Lower lobe of right lung (tissue), 2 donors: Measurements from ENCODE around the gene KRTAP9-7. TPM values are rescaled to one million over a fixed set of nuclear protein-coding genes. Genes with fewer than 3 reads are reported as not detected.

Experiments used
- ATAC-seq, 2 donors: fragments of 200-7000 bp; cut with Tn5 transposase; one replicate each; pipeline ENCODE4 v1.9.1; 2020 to 2022; ENCODE audit warnings: mild to moderate bottlenecking in 2 of 2, moderate library complexity in 2 of 2
- DNase-seq: peaks from one replicate; pipeline ENCODE4 v3.0.0-alpha.2; 2020
- H3K27ac ChIP-seq: fragments of 200-600 bp; one replicate; pipeline ENCODE4 v1.8.0; 2022
- H3K27me3 ChIP-seq: fragments of 200-600 bp; one replicate; pipeline ENCODE4 v1.8.0; 2022; ENCODE audit warnings: low read depth
- H3K36me3 ChIP-seq: fragments of 200-600 bp; one replicate; pipeline ENCODE4 v1.8.0; 2022; ENCODE audit warnings: mild to moderate bottlenecking
- H3K4me1 ChIP-seq: fragments of 200-600 bp; one replicate; pipeline ENCODE4 v1.8.0; 2022
- H3K4me3 ChIP-seq: fragments of 200-600 bp; one replicate; pipeline ENCODE4 v1.8.0; 2022; ENCODE audit warnings: mild to moderate bottlenecking
- H3K9me3 ChIP-seq: fragments of 200-600 bp; one replicate; pipeline ENCODE4 v1.8.0; 2022
- CTCF ChIP-seq: fragments of 200-600 bp; IDR thresholded peaks from one replicate; pipeline ENCODE4 v1.8.0; 2022; ENCODE audit warnings: antibody characterized with exemption, mild to moderate bottlenecking
- intact Hi-C: fragments of 100-400 bp; cut with DNase I; formaldehyde crosslinking; loops from one replicate; pipeline ENCODE4 v1.11.0; 2022
- total RNA-seq: library from RNA; stranded (reverse); fragmentation: NEBNext Ultra II Directional; extraction: Animal tissue kit (Norgen Biotek cat#: 25700); gene quantifications from one replicate; pipeline ENCODE4 v1.2.1, GENCODE V29; 2021
- donor health status: DM: no; HTN: yes; CAD: no; lungs with severe emphysema.

Gene KRTAP9-7
- total RNA-seq, 1 donor from 2014 or later, result not detected

GRCh38 chr17:41324180-41325075 lies 48.9 kb downstream of the KRTAP9-7 start:
- no peak for DNase-seq
- Histone ChIP-seq H3K27me3 (no peaks in the 10 kb centered on the region), H3K4me3 (no peak overlapping the region), H3K36me3 (no peaks in the 10 kb centered on the region), H3K4me1 (no peaks in the 10 kb centered on the region), H3K27ac (no peak overlapping the region), H3K9me3 (peaks cover 10% of the 10 kb centered on the region)
- peak; percentile 10 for TF ChIP-seq CTCF
- ATAC-seq, result peak; percentile 47 to 54
- intact Hi-C loops, result no loop called here

- H3K36me3 ChIP-seq, result no peaks in the 10 kb centered on the region
- H3K4me3 ChIP-seq, result no peak overlapping the region
- ATAC-seq (no peak), DNase-seq (no peak)
- no peaks in the 10 kb centered on the region for H3K4me1 ChIP-seq
- intact Hi-C loops, result no loop called here
- H3K27me3 ChIP-seq, result no peaks in the 10 kb centered on the region
- TF ChIP-seq CTCF, result no peak
- peaks cover 5% of the 10 kb centered on the region for H3K9me3 ChIP-seq
- no peak overlapping the region for H3K27ac ChIP-seq
Observed at GRCh38 chr17:41325126-41325525, 49.6 kb downstream of the KRTAP9-7 start.

GRCh38 chr17:41325611-41326010 lies 50.1 kb downstream of the KRTAP9-7 start:
- intact Hi-C loops, result no loop called here

More at GRCh38 chr17:41325611-41326010, 50.1 kb downstream of the KRTAP9-7 start:
- ATAC-seq (no peak), DNase-seq (no peak)
- no peaks in the 10 kb centered on the region for H3K36me3 ChIP-seq
- no peaks in the 10 kb centered on the region for H3K4me1 ChIP-seq
- no peaks in the 10 kb centered on the region for H3K27me3 ChIP-seq
- TF ChIP-seq CTCF, result no peak
- H3K4me3 ChIP-seq, result no peak overlapping the region
- H3K9me3 ChIP-seq, result peaks cover under 1% of the 10 kb centered on the region
- H3K27ac ChIP-seq, result no peak overlapping the region

Other genes with a start within 250 kb of the KRTAP9-7 start
- not detected for gene KRTAP1-5, start 248.5 kb upstream of the KRTAP9-7 start, total RNA-seq
- not detected for gene KRTAP1-4, start 245.5 kb upstream of the KRTAP9-7 start, total RNA-seq
- not detected for gene KRTAP1-3, start 240.8 kb upstream of the KRTAP9-7 start, total RNA-seq
- gene KRTAP1-1, start 234.2 kb upstream of the KRTAP9-7 start, total RNA-seq, result not detected
- not detected for gene KRTAP2-1, start 228.4 kb upstream of the KRTAP9-7 start, total RNA-seq
- gene KRTAP2-2, start 220.5 kb upstream of the KRTAP9-7 start, total RNA-seq, result not detected
- not detected for gene KRTAP2-3, start 215.6 kb upstream of the KRTAP9-7 start, total RNA-seq
- gene KRTAP2-4, start 209.8 kb upstream of the KRTAP9-7 start, total RNA-seq, result not detected
- not detected for gene KRTAP4-7, start 191.5 kb upstream of the KRTAP9-7 start, total RNA-seq
- not detected for gene KRTAP4-8, start 177.6 kb upstream of the KRTAP9-7 start, total RNA-seq
- gene KRTAP4-16, start 173.5 kb upstream of the KRTAP9-7 start, total RNA-seq, result not detected
- gene KRTAP4-9, start 170.3 kb upstream of the KRTAP9-7 start, total RNA-seq, result not detected
- not detected for gene KRTAP4-11, start 157.3 kb upstream of the KRTAP9-7 start, total RNA-seq
- not detected for gene KRTAP4-12, start 151.5 kb upstream of the KRTAP9-7 start, total RNA-seq
- gene KRTAP4-6, start 135.2 kb upstream of the KRTAP9-7 start, total RNA-seq, result not detected
- gene KRTAP4-5, start 125.9 kb upstream of the KRTAP9-7 start, total RNA-seq, result not detected
- not detected for gene KRTAP4-4, start 115.0 kb upstream of the KRTAP9-7 start, total RNA-seq
- not detected for gene KRTAP4-3, start 107.5 kb upstream of the KRTAP9-7 start, total RNA-seq
- gene KRTAP4-2, start 97.5 kb upstream of the KRTAP9-7 start, total RNA-seq, result not detected
- gene KRTAP4-1, start 90.8 kb upstream of the KRTAP9-7 start, total RNA-seq, result not detected
- gene KRTAP9-1, start 85.8 kb upstream of the KRTAP9-7 start, total RNA-seq, result not detected
- gene KRTAP9-2, start 49.0 kb upstream of the KRTAP9-7 start, total RNA-seq, result not detected
- not detected for gene KRTAP9-3, start 43.2 kb upstream of the KRTAP9-7 start, total RNA-seq
- not detected for gene KRTAP9-8, start 37.7 kb upstream of the KRTAP9-7 start, total RNA-seq
- gene KRTAP9-4, start 26.0 kb upstream of the KRTAP9-7 start, total RNA-seq, result not detected
- gene KRTAP9-9, start 20.3 kb upstream of the KRTAP9-7 start, total RNA-seq, result not detected
- not detected for gene KRTAP9-6, start 10.3 kb upstream of the KRTAP9-7 start, total RNA-seq
- gene KRTAP29-1, start 27.2 kb downstream of the KRTAP9-7 start, total RNA-seq, result not detected
- gene KRTAP16-1, start 33.6 kb downstream of the KRTAP9-7 start, total RNA-seq, result not detected
- gene KRTAP17-1, start 40.0 kb downstream of the KRTAP9-7 start, total RNA-seq, result not detected
- gene KRT33A, start 75.1 kb downstream of the KRTAP9-7 start, total RNA-seq, result not detected
- not detected for gene KRT33B, start 94.1 kb downstream of the KRTAP9-7 start, total RNA-seq
- gene KRT34, start 106.6 kb downstream of the KRTAP9-7 start, total RNA-seq, result not detected
- gene KRT31, start 121.9 kb downstream of the KRTAP9-7 start, total RNA-seq, result not detected
- not detected for gene KRT37, start 148.9 kb downstream of the KRTAP9-7 start, total RNA-seq
- gene KRT38, start 165.3 kb downstream of the KRTAP9-7 start, total RNA-seq, result not detected
- gene KRT32, start 191.7 kb downstream of the KRTAP9-7 start, total RNA-seq, result not detected
- gene KRT35, start 205.5 kb downstream of the KRTAP9-7 start, total RNA-seq, result not detected
- gene KRT36, start 214.2 kb downstream of the KRTAP9-7 start, total RNA-seq, result not detected
- 5.2 TPM for gene KRT13, start 229.9 kb downstream of the KRTAP9-7 start, total RNA-seq
- 9.0 TPM for gene KRT15, start 243.2 kb downstream of the KRTAP9-7 start, total RNA-seq